PFSK-1 (cell line): ENCODE measurements around the gene CELF1.

Source experiments
- FOXP2 ChIP-seq: optimal IDR thresholded peaks from 2 replicates; pipeline ENCODE3; 2011; ENCODE audit warnings: borderline replicate concordance, control low read depth, inconsistent platforms; ENCODE audit not compliant: insufficient read depth; ENCODE audit errors: extremely low read length, extremely low read depth
- POLR2AphosphoS5 ChIP-seq: IDR thresholded peaks from 2 replicates; pipeline ENCODE4 v1.6.1; 2012; ENCODE audit warnings: low read depth, mild to moderate bottlenecking, control low read depth, low read length, moderate library complexity
- SIN3A ChIP-seq: IDR thresholded peaks from 2 replicates; pipeline ENCODE4 v1.6.1; 2012; ENCODE audit warnings: mild to moderate bottlenecking, low read length, moderate library complexity, borderline replicate concordance; ENCODE audit not compliant: insufficient read depth
- TAF1 ChIP-seq: IDR thresholded peaks from 2 replicates; pipeline ENCODE4 v1.6.1; 2012; ENCODE audit warnings: low read length, control low read depth, borderline replicate concordance; ENCODE audit not compliant: insufficient read depth

Gene CELF1

GRCh38 chr11:47415949-47416472, 136.9 kb downstream of the CELF1 start:
- no peak for TF ChIP-seq SIN3A
- peak; percentile 54; the same call in 1 of the 2 replicates for TF ChIP-seq POLR2AphosphoS5
- TF ChIP-seq FOXP2 = no peak
- no peak for TF ChIP-seq TAF1
